GM18873 (cell line): ENCODE measurements around the gene EPHA6.
"Not testable (repeated sequence)": the region's sequence is repeated elsewhere in the genome, so short reads cannot be mapped to it uniquely, and the experiment has no call there.

Source experiments
- ATAC-seq: cut with Tn5 transposase; IDR thresholded peaks from one replicate; pipeline ENCODE4 v1.9.1; 2021; ENCODE audit warnings: mild to moderate bottlenecking, moderate library complexity, moderate number of reproducible peaks; ENCODE audit not compliant: unreplicated experiment, low FRiP score

Gene EPHA6

DNA sequence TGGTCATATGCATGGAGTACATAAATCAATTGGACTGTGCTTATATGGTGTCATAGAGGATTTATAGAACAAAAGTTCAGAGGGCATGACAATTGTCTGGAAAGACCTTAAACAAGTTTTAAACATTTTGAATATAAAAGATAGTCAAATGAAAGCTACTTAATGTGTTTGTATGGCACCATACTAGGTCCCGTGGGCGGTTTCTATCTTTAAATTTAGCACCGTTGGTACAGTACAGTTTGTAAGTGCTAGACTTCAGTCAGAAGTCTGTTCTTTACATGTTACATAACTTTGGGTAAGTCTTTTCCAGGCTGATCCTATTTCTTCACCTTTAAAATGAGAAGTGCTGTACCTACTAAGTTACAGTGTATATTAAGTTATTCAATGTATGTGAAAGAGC lies 576.8 kb downstream of the EPHA6 start:
- no peak for ATAC-seq

DNA sequence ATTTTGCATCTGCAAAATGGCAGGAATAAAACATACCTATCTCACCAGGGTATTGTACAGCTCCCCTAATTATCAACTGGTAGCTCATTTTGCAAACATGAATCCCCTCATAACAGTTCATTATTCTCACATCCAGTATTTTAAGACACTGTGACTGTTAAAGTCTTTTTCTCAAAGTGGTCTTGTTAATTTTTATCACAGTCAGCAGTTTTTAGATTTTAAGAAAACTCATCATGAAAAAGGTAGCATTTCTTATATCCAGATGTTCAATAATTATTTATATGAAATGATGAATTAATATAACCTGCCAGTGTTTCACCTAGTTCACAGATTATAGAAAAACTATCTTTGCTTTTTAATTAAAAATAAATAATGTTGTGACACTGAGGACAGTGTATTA lies 595.2 kb downstream of the EPHA6 start:
- no peak for ATAC-seq

DNA sequence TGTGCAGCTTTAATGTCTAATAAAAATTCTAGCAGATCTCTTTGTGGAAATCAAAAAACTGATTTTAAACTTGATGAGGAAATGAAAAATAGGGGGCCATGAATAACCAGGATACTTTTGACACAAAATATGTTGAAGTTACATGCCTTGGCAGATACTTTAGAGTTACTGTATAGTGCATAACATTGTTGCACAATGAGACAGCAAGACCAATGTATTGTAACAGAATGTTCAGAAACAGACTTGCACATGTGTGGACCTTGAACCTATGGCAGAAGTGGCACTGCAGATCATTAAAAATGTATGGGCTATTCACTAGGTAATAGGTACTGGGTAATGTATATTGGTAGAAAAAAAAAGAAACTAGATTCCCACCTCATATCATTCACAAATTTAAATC lies 607.2 kb downstream of the EPHA6 start:
- no peak for ATAC-seq

DNA sequence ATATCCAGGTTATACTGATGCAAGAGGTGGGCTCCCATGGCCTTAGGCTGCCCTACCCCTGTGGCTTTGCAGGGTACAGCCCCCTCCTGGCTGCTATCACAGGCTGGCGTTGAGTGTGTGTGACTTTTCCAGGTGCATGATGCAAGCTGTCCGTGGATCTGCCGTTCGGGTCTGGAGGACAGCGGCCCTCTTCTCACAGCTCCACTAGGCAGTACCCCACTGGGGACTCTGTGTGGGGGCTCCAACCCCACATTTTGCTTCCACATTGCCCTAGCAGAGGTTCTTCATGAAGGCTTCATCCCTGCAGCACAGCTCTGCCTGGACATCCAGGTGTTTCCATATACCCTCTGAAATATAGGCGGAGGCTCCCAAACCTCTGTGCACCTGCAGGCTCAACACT lies 610.6 kb downstream of the EPHA6 start:
- no peak for ATAC-seq

DNA sequence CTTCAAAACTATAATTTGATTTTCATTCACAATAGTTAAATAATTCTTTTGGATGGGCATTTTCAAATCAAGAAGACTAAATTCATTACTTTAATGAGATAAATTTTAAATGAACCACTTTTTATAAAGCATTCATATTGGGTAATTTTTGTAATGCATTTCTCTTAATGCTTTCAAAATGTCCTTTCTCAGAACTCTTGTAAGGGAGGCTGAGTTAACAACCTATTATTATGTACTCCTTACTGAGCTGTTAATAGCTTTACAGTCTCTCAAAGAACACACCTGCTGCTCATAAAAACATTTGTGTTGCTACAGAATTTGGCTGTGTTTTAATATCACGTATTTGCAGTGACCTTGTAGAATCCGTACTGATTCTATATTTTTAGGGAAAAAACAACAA lies 616.2 kb downstream of the EPHA6 start:
- no peak for ATAC-seq

DNA sequence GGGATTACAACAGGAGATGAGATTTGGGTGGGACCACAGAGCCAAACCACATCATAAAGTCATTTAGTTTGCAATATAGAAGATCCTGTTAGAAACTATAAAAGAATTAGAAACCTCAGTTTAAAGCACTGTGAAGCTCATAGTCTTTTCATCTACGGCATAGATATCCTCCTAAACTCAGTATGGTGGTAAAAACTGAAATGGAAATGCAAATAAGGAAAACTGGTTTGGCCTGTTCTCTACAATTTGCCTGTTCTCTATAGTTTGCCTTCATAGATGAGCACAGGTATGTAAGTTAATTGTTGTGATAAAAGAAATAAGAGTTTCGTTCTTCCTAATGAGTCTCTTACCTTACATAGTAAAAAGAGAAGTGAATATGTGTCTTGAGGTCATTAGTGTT lies 618.5 kb downstream of the EPHA6 start:
- ATAC-seq: no peak

DNA sequence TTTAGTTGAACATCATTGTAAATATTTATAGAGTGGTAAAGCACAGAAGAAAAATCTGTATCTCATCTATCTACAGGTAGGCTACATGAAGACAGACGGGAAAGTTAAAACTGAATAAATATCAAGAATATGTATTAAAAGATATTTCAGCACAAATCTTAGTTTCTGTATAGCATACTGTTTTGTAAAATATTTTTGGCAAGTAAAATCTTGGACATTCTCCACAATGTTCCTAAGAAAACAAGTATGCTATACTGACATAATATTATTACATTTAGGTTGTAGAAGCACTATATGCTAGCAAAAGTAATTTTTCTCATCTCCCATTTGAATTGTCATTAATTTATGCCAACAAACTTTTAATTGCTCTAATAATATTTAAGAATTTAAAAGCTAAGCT lies 623.7 kb downstream of the EPHA6 start:
- no peak for ATAC-seq

DNA sequence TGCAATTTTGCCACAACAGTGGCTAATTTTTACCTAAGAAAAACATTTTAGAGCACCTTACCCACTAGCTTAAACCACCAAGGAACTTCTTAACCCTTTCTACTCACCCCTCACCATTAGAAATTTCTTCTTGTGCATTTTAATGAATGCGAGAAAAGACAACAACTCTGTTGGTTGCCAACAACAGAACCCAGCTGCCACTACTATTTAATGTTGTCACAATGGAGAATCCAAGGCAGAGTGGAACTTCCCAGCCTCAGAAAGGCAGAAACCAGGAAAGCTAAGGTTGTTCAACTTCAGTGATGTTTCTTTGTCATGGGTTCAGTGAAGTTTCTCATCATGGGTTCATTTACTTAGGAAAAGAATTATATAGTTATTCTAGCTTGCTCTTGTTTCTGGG lies 625.0 kb downstream of the EPHA6 start:
- no peak for ATAC-seq

DNA sequence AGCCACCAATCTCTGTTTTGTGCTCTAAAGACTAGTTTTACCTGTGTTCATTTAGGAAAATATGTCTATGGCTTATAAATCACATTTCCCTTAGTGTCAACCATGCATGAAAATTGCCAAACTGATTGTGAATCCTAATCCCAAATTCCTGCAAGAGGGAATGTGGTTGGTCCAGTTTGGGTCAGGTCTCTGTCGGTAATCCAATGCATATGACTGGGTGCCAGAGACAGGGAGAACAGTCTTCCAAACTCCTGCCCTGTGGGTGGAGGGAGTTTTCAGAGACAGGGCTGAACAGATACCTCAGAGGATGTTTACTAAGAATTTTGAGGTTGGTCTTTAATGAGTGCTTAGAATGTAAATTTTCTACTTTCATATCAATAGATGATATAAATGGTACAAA lies 649.6 kb downstream of the EPHA6 start:
- ATAC-seq: no peak

DNA sequence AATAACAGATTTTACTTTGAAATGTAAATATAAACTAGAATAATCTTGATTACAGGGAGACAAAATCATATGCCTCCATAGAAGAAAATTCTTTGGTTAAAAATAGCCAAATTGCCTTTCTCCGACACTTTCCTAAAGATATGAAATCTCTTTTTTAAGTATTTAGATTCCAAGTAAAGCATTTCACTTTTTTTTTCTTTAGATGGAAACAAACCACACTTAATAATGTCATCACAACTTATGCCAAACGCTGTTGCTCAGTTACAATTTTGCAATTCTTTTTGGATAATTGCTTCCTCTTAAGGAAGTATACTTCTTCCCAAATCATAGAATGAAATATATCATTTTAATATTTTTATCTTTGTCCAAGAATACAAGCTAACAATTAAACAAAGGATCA lies 656.1 kb downstream of the EPHA6 start:
- no peak for ATAC-seq

DNA sequence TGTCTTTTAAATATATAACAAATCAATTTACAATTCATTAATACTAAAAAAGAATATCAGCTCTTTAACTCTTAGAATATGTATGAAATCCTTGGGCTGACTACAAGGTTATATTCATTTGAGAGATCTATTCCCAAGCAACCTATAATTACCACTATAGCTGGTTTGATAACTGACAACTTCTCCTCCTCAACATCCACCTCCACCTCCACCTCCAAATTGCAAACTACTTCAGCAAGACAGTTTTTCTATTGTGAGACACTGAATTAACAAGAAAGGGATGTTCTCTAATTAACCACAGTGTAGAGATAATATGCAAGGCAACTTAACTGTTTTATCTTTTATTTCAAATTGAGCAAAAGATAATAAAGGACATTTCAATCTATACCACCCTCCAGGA lies 665.3 kb downstream of the EPHA6 start:
- ATAC-seq: no peak

DNA sequence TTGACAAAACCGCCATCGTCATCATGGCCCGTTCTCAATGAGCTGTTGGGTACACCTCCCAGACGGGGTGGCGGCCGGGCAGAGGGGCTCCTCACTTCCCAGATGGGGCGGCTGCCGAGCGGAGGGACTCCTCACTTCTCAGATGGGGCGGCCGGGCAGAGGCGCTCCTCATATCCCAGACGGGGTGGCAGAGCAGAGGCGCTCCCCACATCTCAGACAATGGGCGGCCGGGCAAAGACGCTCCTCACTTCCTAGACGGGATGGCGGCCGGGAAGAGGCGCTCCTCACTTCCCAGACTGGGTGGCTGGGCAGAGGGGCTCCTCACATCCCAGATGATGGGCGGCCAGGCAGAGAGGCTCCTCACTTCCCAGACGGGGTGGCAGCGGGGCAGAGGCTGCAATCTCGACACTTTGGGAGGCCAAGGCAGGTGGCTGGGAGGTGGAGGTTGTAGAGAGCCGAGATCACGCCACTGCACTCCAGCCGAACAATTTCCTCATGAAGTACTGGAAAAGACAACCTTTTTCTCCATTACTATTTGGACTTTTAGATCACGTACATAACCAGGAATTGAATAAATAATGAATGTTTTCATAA lies 666.4 kb downstream of the EPHA6 start:
- not testable (repeated sequence) for ATAC-seq

DNA sequence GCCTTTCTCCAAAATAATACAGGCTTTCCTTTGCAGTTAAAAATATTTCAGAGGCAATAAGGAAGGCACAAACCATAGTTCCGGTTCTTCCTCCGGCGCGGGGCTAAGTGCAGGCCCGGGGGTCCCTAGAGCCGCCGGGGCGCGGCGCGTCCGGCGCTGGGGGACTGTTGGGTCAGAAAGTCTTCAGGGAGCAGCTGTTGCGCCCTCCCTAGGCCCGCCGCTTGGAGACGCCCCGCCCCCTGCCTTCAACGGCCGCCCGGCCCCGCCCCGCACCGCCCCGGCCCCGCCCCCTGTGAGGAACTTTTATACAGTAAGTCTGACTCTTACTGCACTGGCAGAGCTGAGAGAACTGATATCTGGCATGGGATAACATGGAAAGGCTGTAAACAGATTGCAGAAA lies 667.0 kb downstream of the EPHA6 start:
- ATAC-seq: no peak

DNA sequence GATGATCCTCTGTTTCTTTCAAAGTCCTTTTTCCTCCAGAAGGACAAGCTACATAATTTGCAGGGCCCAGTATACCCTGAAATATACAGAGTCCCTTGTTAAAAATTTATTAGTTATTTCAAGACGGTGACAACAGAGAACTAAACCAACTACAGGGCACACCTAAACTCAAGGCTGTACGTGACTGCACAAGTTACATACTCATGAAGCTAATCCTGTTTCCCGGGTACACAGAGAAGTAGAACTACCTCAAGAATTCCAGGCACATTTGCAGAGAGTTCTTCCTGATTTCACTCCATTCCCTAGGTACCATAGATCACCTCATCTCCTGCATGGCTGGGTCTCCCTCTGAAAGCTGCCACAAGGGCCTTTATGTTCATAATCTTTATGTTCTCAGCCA lies 670.8 kb downstream of the EPHA6 start:
- ATAC-seq: no peak

DNA sequence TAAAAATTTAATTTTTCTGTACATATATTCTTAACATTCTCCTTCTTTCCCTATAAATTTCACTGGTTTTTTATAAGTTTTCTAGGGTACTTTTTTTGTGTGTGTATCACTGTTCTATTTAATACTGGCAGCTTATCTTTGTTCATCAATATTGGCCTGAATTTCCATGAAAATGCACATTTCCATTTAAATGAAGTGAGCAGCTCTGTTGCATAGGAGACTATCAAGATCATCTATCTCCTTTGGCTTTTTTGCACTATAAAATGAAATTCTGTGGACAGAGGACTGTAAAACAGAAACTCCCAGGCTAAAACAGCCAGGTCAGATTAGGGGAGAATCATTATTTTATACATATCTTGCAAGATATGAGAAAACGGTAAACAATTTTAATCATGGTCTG lies 673.2 kb downstream of the EPHA6 start:
- ATAC-seq: no peak

DNA sequence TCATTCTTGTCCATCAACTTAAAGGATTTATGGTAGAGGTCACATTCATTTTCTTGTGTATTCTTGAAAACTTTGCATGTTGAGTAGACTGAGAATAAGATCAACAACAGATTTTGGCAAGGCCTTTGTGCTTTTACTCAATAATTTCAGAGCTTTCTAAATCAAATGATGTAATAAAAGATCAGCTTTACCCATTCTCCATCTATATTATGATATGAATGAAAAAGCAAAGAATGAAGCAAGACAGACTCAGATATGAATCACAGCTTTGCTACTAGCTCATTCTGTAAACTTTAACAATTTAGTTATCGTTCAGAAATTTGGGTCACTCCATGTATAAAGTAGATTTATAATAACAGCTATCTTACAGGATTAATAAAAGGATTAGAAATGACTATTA lies 674.3 kb downstream of the EPHA6 start:
- ATAC-seq: no peak

DNA sequence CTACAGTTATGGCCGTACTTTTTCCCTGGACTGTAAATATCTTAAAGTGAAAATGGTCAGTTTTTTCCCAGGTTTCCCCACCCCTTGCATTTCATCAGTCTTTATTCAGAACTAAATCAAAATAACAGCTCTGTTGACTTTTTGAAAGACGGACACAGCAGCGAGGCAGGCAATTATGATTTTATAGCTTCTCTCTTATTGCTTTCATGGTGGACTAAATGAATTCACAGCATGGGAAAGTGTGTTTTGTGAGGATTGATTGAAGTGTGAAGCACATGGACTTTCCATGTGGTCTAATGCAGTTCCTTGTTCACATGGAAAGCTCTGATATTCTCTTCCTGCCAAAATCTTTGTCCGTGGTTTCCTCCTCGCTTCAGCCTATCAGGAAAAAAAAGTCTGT lies 681.5 kb downstream of the EPHA6 start:
- ATAC-seq: no peak

DNA sequence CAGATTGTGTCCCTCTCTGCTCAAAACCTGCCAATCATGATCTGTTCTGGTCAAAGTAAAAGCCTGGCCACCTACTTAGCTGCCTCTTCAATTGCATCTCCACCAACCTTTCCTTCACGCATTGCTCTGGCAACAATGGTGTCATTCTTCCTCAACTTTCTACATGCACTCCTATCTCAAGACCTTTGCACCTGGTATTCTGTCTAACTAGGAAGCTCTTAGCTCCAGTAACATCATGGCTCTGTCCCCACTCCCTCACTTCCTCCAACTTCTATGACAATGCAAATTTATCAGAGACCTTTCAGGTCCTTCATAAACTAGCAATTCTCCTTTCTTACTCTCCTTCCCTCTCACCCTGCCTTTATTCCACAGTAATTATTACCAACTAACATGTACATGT lies 682.7 kb downstream of the EPHA6 start:
- ATAC-seq: no peak

DNA sequence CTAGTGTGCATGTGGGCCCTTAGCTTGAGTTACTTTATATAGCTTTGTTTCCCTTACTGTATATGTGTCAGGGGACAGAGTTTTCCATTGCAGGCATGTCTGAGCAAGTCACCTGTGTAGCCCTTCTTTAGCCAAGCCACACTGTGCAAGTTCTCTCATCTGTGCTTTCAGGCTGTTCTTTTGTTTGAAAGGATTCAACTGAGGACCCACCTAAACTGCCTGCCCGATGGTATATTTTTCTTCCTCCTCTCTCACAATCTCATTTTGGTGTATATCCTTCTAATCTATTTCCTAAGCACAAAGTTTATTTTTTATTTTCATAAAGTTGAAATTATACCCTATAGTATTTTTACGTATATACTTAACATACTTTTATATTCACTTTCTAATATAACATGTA lies 690.1 kb downstream of the EPHA6 start:
- ATAC-seq: no peak

DNA sequence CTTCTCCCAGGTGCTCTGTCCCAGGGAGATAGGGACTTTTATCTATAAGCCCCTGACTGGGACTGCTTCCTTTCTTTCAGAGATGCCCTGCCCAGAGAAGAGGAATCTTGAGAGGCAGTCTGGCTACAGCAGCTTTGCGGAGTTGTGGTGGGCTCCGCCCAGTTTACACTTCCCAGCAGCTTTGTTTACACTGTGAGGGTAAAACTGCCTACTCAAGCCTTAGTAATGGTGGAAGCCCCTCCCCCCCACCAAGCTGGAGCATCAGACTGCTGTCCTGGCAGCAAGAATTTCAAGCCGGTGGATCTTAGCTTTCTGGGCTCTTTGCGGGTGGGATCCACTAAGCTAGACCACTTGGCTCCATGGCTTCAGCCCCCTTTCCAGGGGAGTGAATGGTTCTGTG lies 696.4 kb downstream of the EPHA6 start:
- ATAC-seq: no peak

DNA sequence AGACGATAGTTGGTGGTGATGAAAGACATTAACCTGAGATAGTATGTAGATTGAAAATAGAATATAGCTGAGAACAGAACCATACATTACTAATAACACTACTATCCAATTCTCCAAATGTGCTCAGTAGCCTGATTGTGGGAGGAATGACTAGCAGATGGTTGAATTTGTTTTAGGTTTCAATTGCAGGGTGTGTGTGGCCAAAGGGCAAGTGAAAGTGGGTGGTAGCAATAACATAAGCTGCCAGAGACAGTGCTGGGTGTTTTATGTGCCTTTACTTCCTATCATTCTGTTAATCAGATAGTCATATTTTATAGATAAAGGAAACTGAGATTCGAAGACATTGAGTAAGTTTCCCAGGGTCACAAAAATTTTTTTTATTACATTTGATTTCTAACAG lies 700.7 kb downstream of the EPHA6 start:
- no peak for ATAC-seq

DNA sequence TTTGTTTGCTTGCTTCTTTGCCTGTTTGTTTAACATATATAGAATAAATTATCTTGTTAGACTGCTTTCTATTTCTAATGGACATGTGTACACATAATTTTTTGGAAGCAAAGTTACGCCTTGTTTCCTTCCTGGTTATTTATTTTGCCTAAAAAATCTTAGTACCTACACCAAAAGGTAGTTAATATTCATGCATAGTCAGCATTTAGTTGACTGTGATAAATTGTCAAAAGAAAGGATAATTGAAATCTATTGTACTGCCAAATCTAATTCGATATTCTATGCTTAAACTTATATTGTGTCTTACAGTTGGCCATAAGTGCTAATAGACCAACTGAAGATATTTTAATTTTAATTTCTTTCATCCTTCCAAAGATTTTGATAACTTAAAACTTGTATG lies 716.3 kb downstream of the EPHA6 start:
- no peak for ATAC-seq

DNA sequence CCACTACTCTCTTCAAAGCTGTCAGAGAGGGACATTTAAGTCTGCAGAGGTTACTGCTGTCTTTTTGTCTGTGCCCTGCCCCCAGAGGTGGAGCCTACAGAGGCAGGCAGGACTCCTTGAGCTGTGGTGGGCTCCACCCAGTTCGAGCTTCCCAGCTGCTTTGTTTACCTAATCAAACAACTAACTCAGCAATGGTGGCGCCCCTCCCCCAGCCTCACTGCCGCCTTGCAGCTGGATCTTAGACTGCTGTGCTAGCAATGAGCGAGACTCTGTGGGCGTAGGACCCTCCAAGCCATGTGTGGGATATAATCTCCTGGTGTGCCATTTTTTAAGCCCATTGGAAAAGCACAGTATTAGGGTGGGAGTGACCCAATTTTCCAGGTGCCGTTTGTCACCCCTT lies 733.2 kb downstream of the EPHA6 start:
- ATAC-seq: not testable (repeated sequence)
